ENCODE data around the gene JPH3. TPM values are rescaled to one million over a fixed set of nuclear protein-coding genes. Genes with fewer than 3 reads are reported as not detected.

JPH3 gene
- polyA plus RNA-seq, 3 donors = 1.0 to 1.2 (median 1.1) TPM

GRCh38 chr16:87598431-87598830 is 3.9 kb upstream of the JPH3 start:
- DNase-seq = no peak

GRCh38 chr16:87600246-87600645 is 2.1 kb upstream of the JPH3 start:
- DNase-seq = no peak

- no peak for DNase-seq
Observed at GRCh38 chr16:87601401-87601981, 817 bp upstream of the JPH3 start.

GRCh38 chr16:87602821-87603683 is 744 bp downstream of the JPH3 start:
- DNase-seq = no peak

GRCh38 chr16:87603684-87604633 is 1.7 kb downstream of the JPH3 start:
- no peak for DNase-seq

- DNase-seq = no peak
Observed at GRCh38 chr16:87604634-87605111, 2.4 kb downstream of the JPH3 start.

- DNase-seq = no peak
Observed at GRCh38 chr16:87607223-87607622, 4.9 kb downstream of the JPH3 start.

GRCh38 chr16:87607871-87608270 is 5.6 kb downstream of the JPH3 start:
- DNase-seq = no peak

GRCh38 chr16:87608400-87608985 is 6.2 kb downstream of the JPH3 start:
- peak; percentile 77 for DNase-seq

- no peak for DNase-seq
Observed at GRCh38 chr16:87610026-87610425, 7.7 kb downstream of the JPH3 start.

- no peak for DNase-seq
Observed at GRCh38 chr16:87611456-87611855, 9.1 kb downstream of the JPH3 start.

GRCh38 chr16:87613961-87614360 is 11.7 kb downstream of the JPH3 start:
- no peak for DNase-seq

GRCh38 chr16:87615621-87616041 is 13.3 kb downstream of the JPH3 start:
- DNase-seq = no peak

GRCh38 chr16:87616556-87616955 is 14.2 kb downstream of the JPH3 start:
- no peak for DNase-seq

- DNase-seq = no peak
Observed at GRCh38 chr16:87618216-87618615, 15.9 kb downstream of the JPH3 start.

GRCh38 chr16:87619360-87620200 is 17.3 kb downstream of the JPH3 start:
- DNase-seq = no peak

- no peak for DNase-seq
Observed at GRCh38 chr16:87620201-87620495, 17.8 kb downstream of the JPH3 start.

GRCh38 chr16:87621550-87621829 is 19.2 kb downstream of the JPH3 start:
- no peak for DNase-seq

GRCh38 chr16:87621976-87622713 is 19.8 kb downstream of the JPH3 start:
- no peak for DNase-seq

GRCh38 chr16:87622756-87623319 is 20.5 kb downstream of the JPH3 start:
- DNase-seq = no peak
